ENCODE results near the gene CALR. TPM values are rescaled to one million over a fixed set of nuclear protein-coding genes. Genes with fewer than 3 reads are reported as not detected.
"Not testable (repeated sequence)": the region's sequence is repeated elsewhere in the genome, so short reads cannot be mapped to it uniquely, and the experiment has no call there.

The CALR gene
- total RNA-seq, 2 experiments from 2014 or later, result 535 to 563 TPM

- H3K9me3 Mint-ChIP-seq, result no peaks in the 10 kb centered on the region
- H3K4me3 Mint-ChIP-seq, result no peak overlapping the region
- DNase-seq (no peak), ATAC-seq (no peak)
- intact Hi-C loops (cut with micrococcal nuclease), result no loop called here
- POLR2A ChIA-PET, result no interaction called here
- peaks cover 7% of the 10 kb centered on the region for H3K4me1 Mint-ChIP-seq (ENCODE audit: low read depth)
- no peaks in the 10 kb centered on the region for H3K36me3 Mint-ChIP-seq (ENCODE audit: low read depth)
- no peak for TF ChIP-seq CTCF (IDR thresholded peaks at IDR 0.05)
- H3K27me3 Mint-ChIP-seq, result no peaks in the 10 kb centered on the region
- no peak overlapping the region for H3K27ac Mint-ChIP-seq
- CTCF ChIA-PET, result interaction anchor here (0.6 to 1.2 kb wide), 2 partner anchors 7 to 60 kb away, joined by 3 read pairs; no protein-coding TSS in a partner anchor
These were observed 31.8 kb downstream of the CALR start for GRCh38 chr19:12970070-12970820.

- no peaks in the 10 kb centered on the region for H3K36me3 Mint-ChIP-seq (ENCODE audit: low read depth)
- ChIA-PET CTCF (interaction anchor here (0.6 to 1.4 kb wide), 2 partner anchors 88 to 120 kb away, joined by 6 to 7 read pairs; no protein-coding TSS in a partner anchor), POLR2A (no interaction called here)
- H3K4me1 Mint-ChIP-seq (ENCODE audit: low read depth), result peaks cover 4% of the 10 kb centered on the region
- no peak overlapping the region for H3K27ac Mint-ChIP-seq
- ATAC-seq (no peak), DNase-seq (no peak)
- intact Hi-C loops (cut with micrococcal nuclease), result no loop called here
- H3K9me3 Mint-ChIP-seq, result no peaks in the 10 kb centered on the region
- H3K4me3 Mint-ChIP-seq, result no peak overlapping the region
- no peak for TF ChIP-seq CTCF (IDR thresholded peaks at IDR 0.05)
- peaks cover 10% of the 10 kb centered on the region for H3K27me3 Mint-ChIP-seq
These were observed 34.8 kb downstream of the CALR start for GRCh38 chr19:12973236-12973635.

- Mint-ChIP-seq H3K27me3 (peaks cover 10% of the 10 kb centered on the region), H3K4me3 (no peak overlapping the region), H3K27ac (no peak overlapping the region), H3K36me3 (ENCODE audit: low read depth) (no peaks in the 10 kb centered on the region), H3K9me3 (no peaks in the 10 kb centered on the region), H3K4me1 (ENCODE audit: low read depth) (peaks cover 4% of the 10 kb centered on the region)
- intact Hi-C loops (cut with micrococcal nuclease), result loop anchor here (5.0 kb wide), 1 partner anchor 88 kb away; no protein-coding TSS in a partner anchor
- CTCF ChIA-PET, result interaction anchor here (6.6 to 12.9 kb wide), 4 partner anchors 9 to 120 kb away, joined by 95 to 160 read pairs (median 135); no protein-coding TSS in a partner anchor
- no peak for TF ChIP-seq CTCF (IDR thresholded peaks at IDR 0.05)
- POLR2A ChIA-PET, result no interaction called here
- ATAC-seq (no peak), DNase-seq (no peak)
These were observed 36.2 kb downstream of the CALR start for GRCh38 chr19:12974301-12975220.

GRCh38 chr19:12975221-12975741, 36.9 kb downstream of the CALR start:
- H3K9me3 Mint-ChIP-seq, result no peaks in the 10 kb centered on the region
- no peaks in the 10 kb centered on the region for H3K36me3 Mint-ChIP-seq (ENCODE audit: low read depth)
- ChIA-PET CTCF (interaction anchor here (1.4 to 12.9 kb wide), 6 partner anchors 10 to 119 kb away, joined by 4 to 160 read pairs (median 106); no protein-coding TSS in a partner anchor), POLR2A (no interaction called here)
- no peak overlapping the region for H3K4me3 Mint-ChIP-seq
- peaks cover under 1% of the 10 kb centered on the region for H3K4me1 Mint-ChIP-seq (ENCODE audit: low read depth)
- ATAC-seq, result no peak
- no peak for DNase-seq
- no peak overlapping the region for H3K27ac Mint-ChIP-seq
- H3K27me3 Mint-ChIP-seq, result peaks cover 10% of the 10 kb centered on the region
- intact Hi-C loops (cut with micrococcal nuclease), result loop anchor here (5.0 kb wide), 1 partner anchor 87 kb away; no protein-coding TSS in a partner anchor
- no peak for TF ChIP-seq CTCF (IDR thresholded peaks at IDR 0.05)

GRCh38 chr19:12976109-12976508, 37.7 kb downstream of the CALR start:
- H3K27me3 Mint-ChIP-seq; H3K27ac Mint-ChIP-seq; ATAC-seq; POLR2A ChIA-PET; H3K36me3 Mint-ChIP-seq (ENCODE audit: low read depth); H3K4me3 Mint-ChIP-seq; H3K9me3 Mint-ChIP-seq; DNase-seq; H3K4me1 Mint-ChIP-seq (ENCODE audit: low read depth): not testable (repeated sequence)
- CTCF ChIA-PET, result interaction anchor here (1.1 to 12.9 kb wide), 11 partner anchors 8 to 301 kb away, joined by 4 to 160 read pairs (median 22); no protein-coding TSS in a partner anchor
- intact Hi-C loops (cut with micrococcal nuclease), result loop anchor here (5.0 kb wide), 1 partner anchor 86 kb away; no protein-coding TSS in a partner anchor

Data from activated CD8-positive, alpha-beta T cell treated with anti-CD3 and anti-CD28 coated beads for 36 hours (primary cell).